HG02970 (cell line): ENCODE measurements around the gene NHSL2.
"Not testable (repeated sequence)": the region's sequence is repeated elsewhere in the genome, so short reads cannot be mapped to it uniquely, and the experiment has no call there.

Source experiments
- ATAC-seq: cut with Tn5 transposase; IDR thresholded peaks from one replicate; pipeline ENCODE4 v1.9.1; 2021; ENCODE audit warnings: mild to moderate bottlenecking, moderate library complexity, moderate number of reproducible peaks; ENCODE audit not compliant: unreplicated experiment, low FRiP score

Gene NHSL2

GRCh38 chrX:72142794-72143608 lies 232.4 kb downstream of the NHSL2 start:
- no peak for ATAC-seq

- no peak for ATAC-seq
Measured at GRCh38 chrX:72143609-72143907, 232.9 kb downstream of the NHSL2 start.

- ATAC-seq = no peak
Measured at GRCh38 chrX:72145181-72145580, 234.5 kb downstream of the NHSL2 start.

- ATAC-seq = no peak
Measured at GRCh38 chrX:72146527-72146926, 235.9 kb downstream of the NHSL2 start.

GRCh38 chrX:72158773-72159172 lies 248.1 kb downstream of the NHSL2 start:
- no peak for ATAC-seq

GRCh38 chrX:72159769-72160168 lies 249.1 kb downstream of the NHSL2 start:
- no peak for ATAC-seq

- ATAC-seq = no peak
Measured at GRCh38 chrX:72165551-72165950, 254.9 kb downstream of the NHSL2 start.

GRCh38 chrX:72169008-72169728 lies 258.5 kb downstream of the NHSL2 start:
- no peak for ATAC-seq

GRCh38 chrX:72176289-72176688 lies 265.6 kb downstream of the NHSL2 start:
- ATAC-seq = not testable (repeated sequence)

- no peak for ATAC-seq
Measured at GRCh38 chrX:72176981-72177380, 266.3 kb downstream of the NHSL2 start.

GRCh38 chrX:72180539-72180938 lies 269.9 kb downstream of the NHSL2 start:
- no peak for ATAC-seq

- ATAC-seq = peak; percentile 97
Measured at GRCh38 chrX:72181178-72182125, 270.8 kb downstream of the NHSL2 start, which contains the start of gene PIN4. TSS of gene PIN4 (plus strand) at chrX:72181757. CDS start at chrX:72181786, 29 bp downstream.

GRCh38 chrX:72182924-72183323 lies 272.3 kb downstream of the NHSL2 start:
- no peak for ATAC-seq

- ATAC-seq = no peak
Measured at GRCh38 chrX:72201836-72202536, 291.3 kb downstream of the NHSL2 start.
